Thymus (tissue), 11 donors: ENCODE data around the gene CTDSPL. TPM values are rescaled to one million over a fixed set of nuclear protein-coding genes. Genes with fewer than 3 reads are reported as not detected.

Source experiments
- DNase-seq, 9 donors: peaks; one replicate each; pipeline ENCODE4 v3.0.0-alpha.2; 2013; ENCODE audit warnings: low spot score in 9 of 9, low read depth in 6 of 9, missing footprints in 1 of 9
- H3K27ac ChIP-seq, 2 donors: one replicate each; pipeline ENCODE4 v1.5.1; 2013; ENCODE audit warnings: control low read depth in 1 of 2, low read depth in 1 of 2, low read length in 1 of 2, mild to moderate bottlenecking in 1 of 2, moderate library complexity in 1 of 2
- H3K27me3 ChIP-seq, 2 donors: one replicate each; pipeline ENCODE4 v1.5.1; 2013; ENCODE audit warnings: low read length in 1 of 2; ENCODE audit not compliant: control insufficient read depth in 2 of 2, insufficient read depth in 1 of 2
- H3K36me3 ChIP-seq, 2 donors: one replicate each; pipeline ENCODE4 v1.5.1; 2013; ENCODE audit warnings: low read length in 1 of 2, mild to moderate bottlenecking in 1 of 2, moderate library complexity in 1 of 2; ENCODE audit not compliant: control insufficient read depth in 2 of 2, insufficient read depth in 2 of 2
- H3K4me1 ChIP-seq, 2 donors: one replicate each; pipeline ENCODE4 v1.5.1; 2013; ENCODE audit warnings: low read length in 2 of 2; ENCODE audit not compliant: control insufficient read depth in 2 of 2, insufficient read depth in 2 of 2
- H3K4me3 ChIP-seq, 2 donors: one replicate each; pipeline ENCODE4 v1.5.1; 2013; ENCODE audit warnings: low read length in 2 of 2, control low read depth in 1 of 2, mild to moderate bottlenecking in 1 of 2
- H3K9me3 ChIP-seq, 2 donors: one replicate each; pipeline ENCODE4 v1.5.1; 2013; ENCODE audit warnings: low read length in 1 of 2, mild to moderate bottlenecking in 1 of 2; ENCODE audit not compliant: control insufficient read depth in 2 of 2, insufficient read depth in 1 of 2
- WGBS: extraction: QIAGEN DNeasy Blood & Tissue Kit; methylation state at CpG from one replicate; pipeline ENCODE4 v1.1.7; 2013; 5-methylcytosine and 5-hydroxymethylcytosine counted together
- polyA plus RNA-seq: library from polyadenylated mRNA; stranded (reverse); fragments of 200-250 nt; gene quantifications from one replicate; pipeline ENCODE4 v1.2.3, GENCODE V29; 2013
- total RNA-seq: library from RNA; stranded (reverse); fragments of 120-200 nt; gene quantifications from one replicate; pipeline ENCODE4 v1.2.4, GENCODE V29; 2013
- donor health status: healthy.

The CTDSPL gene
- total and polyA plus RNA-seq, 2 donors, result 4.4 to 6.5 TPM

DNA sequence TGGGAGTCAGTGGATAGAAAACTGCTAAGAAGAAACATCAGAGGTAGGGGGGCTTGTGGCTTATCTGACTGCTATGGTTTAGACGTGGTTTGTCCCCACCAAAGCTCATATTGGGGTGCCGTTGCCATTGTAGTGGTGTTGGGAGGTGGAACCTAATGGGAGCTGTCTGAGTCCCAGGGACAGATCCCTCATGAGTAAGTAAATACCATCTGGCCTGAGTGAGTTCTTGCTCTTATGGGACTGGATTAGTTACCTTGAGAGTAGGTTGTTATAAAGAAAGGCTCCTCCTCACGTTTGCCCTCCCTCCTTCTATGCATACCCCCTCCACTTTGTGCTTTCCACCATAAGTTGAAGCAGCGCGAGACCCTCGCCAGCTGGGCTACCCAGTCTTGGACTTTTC, 75.5 kb downstream of the CTDSPL start:
- no peak overlapping the region for H3K4me3 ChIP-seq
- H3K27me3 ChIP-seq, result no peaks in the 10 kb centered on the region
- H3K4me1 ChIP-seq, result no peaks in the 10 kb centered on the region
- no peak overlapping the region for H3K27ac ChIP-seq
- WGBS, result 93% methylated on average over 6 of the region's 6 CpGs
- H3K36me3 ChIP-seq, result no peaks in the 10 kb centered on the region
- DNase-seq, result no peak
- no peaks in the 10 kb centered on the region for H3K9me3 ChIP-seq

DNA sequence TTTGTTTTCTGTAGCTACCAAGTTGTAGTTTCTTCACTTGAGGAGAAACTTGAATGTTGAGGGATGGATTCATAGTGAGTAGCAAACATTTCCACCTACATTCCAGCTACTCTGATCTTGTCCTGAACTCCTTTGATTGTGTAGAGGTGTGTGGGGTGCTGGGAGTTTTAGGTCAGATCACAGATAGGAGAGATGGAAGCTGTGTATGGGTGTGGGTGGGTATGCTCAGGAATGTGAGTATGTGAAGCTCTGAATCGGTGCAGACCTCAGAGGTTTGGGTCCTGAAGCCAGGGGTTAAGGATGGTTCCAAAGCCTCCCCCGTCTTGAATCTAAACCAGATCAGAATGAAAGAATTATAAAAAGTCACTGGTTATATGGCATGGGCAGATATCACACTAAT, 76.3 kb downstream of the CTDSPL start:
- H3K4me3 ChIP-seq, result no peak overlapping the region
- H3K9me3 ChIP-seq, result no peaks in the 10 kb centered on the region
- H3K36me3 ChIP-seq, result no peaks in the 10 kb centered on the region
- H3K27me3 ChIP-seq, result no peaks in the 10 kb centered on the region
- no peak overlapping the region for H3K27ac ChIP-seq
- 97% methylated on average over 2 of the region's 2 CpGs for WGBS
- no peak for DNase-seq
- no peaks in the 10 kb centered on the region for H3K4me1 ChIP-seq

DNA sequence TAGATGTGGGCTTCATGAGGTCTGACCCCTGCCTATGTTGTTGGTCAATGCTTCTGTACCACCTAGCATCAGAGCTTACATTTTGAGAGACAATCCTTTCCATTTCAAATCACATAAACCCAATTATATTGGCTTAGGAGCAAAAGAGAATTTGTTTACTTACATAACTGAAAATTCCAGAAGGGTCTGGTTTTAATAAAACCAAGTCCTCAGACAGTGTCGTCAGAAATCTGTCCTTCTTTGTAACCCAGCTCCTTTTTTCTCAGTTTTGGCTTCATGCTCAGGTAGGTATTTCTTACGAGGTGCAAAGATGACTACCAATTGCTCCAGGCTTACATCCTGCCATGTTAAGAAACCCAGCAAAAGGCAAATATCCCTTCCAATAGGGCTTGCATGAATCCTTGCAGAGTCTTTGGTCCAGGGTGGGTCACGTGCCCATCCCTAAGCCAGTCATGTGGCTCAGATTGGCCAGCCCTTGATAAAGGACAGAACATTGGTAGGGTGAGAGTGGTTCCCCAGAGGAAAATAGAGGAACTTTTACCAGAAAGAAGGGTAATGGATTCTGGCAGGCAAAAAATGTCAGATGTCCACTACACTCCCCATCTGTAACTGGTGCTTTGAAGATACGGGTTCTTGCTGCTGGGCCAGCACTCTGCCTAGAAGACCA, 78.7 kb downstream of the CTDSPL start:
- Histone ChIP-seq H3K4me1 (no peaks in the 10 kb centered on the region), H3K9me3 (no peaks in the 10 kb centered on the region), H3K27me3 (no peaks in the 10 kb centered on the region), H3K36me3 (no peaks in the 10 kb centered on the region), H3K4me3 (no peak overlapping the region), H3K27ac (no peak overlapping the region)
- 95% methylated on average over 4 of the region's 4 CpGs for whole genome bisulfite sequencing
- DNase-seq, result no peak

DNA sequence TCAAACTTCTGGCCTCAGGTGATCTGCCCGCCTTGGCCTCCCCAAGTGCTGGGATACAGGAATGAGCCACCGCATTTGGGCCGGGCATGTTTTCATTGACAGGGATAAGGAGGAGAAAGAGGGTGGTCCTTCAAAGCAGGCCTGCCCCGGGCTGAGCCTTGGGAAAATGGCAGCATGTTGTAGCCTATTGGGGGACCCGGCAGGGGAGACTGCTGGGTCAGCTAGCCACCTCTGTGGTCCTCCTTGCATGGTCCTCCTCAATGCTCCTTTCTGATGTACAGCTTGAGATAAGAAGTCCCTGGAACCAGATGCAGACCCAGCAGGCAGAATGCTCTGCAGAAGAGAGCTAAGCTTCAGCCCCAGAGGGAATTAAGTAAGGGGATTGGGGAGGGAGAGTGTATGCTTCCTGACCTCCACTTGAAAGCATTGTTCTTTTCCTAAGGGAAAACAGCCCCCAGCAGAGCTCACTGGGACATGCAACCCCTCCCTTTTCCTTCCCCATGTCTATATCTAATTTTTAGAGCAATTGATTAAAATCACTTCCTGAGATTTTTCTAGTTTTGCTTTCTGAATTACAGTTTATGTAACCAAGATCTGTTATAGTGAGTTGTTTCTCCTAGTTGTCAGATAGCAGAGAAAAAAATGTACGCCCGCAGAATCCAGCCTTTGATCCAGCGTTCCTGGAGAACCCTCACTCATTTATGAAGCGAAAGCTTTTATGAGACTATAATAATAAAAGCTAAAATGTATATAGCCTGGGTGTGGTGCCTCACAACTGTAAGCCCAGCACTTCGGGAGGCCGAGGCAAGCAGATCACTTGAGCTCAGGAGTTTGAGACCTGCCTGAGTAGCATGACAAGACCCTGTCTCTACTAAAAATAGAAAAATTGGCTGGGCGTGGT, 80.2 kb downstream of the CTDSPL start:
- H3K9me3 ChIP-seq, result no peaks in the 10 kb centered on the region
- peaks cover 0 to 4% of the 10 kb centered on the region in 2 donors for H3K4me1 ChIP-seq
- no peaks in the 10 kb centered on the region for H3K36me3 ChIP-seq
- DNase-seq, result no peak
- no peaks in the 10 kb centered on the region for H3K27me3 ChIP-seq
- no peak overlapping the region for H3K27ac ChIP-seq
- 94% methylated on average over 12 of the region's 12 CpGs for WGBS
- no peak overlapping the region for H3K4me3 ChIP-seq

DNA sequence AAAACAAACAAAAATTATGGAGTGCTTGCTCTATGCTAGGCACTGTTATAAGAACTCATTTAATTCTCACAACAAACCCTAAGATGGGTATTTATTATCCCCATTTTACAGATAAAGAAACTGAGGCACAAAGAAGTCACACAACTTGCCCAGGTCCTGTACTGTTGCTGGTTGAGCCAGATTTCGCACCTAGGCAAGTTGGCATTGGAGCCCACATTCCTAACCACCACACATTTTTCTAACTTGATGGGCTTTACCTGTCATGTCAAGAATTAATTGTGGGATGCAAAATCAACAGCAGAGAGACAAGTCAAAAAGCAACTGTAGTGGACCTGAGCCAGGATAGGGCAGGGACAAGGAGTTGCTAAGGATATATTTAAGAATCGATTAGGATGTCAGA, 81.0 kb downstream of the CTDSPL start:
- Histone ChIP-seq H3K27me3 (no peaks in the 10 kb centered on the region), H3K4me1 (peaks cover 0 to 4% of the 10 kb centered on the region in 2 donors), H3K4me3 (no peak overlapping the region), H3K27ac (no peak overlapping the region), H3K9me3 (no peaks in the 10 kb centered on the region), H3K36me3 (no peaks in the 10 kb centered on the region)
- DNase-seq, result no peak
- WGBS, result 99% methylated on average over 2 of the region's 2 CpGs

DNA sequence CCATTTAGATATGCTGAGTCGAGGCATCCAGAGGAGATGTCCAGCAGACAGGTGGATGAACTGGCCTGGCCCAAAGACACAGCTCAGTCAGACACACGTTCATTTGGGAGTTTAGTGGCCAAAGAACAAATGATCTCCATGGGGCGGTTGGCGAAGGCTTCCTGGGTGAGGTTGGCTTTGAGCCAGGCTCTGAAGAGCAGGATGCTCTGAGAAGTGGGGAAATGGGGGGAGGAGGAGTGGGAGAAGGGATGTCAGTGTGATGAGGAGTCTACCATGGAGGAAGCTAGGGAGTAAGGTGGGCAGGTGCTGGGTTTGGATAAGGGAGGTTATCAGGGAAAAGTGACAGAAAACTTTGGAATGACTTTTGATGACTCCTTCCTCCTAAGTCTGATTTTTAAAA, 81.4 kb downstream of the CTDSPL start:
- DNase-seq, result no peak
- H3K4me3 ChIP-seq, result no peak overlapping the region
- H3K36me3 ChIP-seq, result no peaks in the 10 kb centered on the region
- H3K27me3 ChIP-seq, result no peaks in the 10 kb centered on the region
- H3K9me3 ChIP-seq, result no peaks in the 10 kb centered on the region
- WGBS, result 94% methylated on average over 4 of the region's 4 CpGs
- peaks cover 0 to 4% of the 10 kb centered on the region in 2 donors for H3K4me1 ChIP-seq
- no peak overlapping the region for H3K27ac ChIP-seq

DNA sequence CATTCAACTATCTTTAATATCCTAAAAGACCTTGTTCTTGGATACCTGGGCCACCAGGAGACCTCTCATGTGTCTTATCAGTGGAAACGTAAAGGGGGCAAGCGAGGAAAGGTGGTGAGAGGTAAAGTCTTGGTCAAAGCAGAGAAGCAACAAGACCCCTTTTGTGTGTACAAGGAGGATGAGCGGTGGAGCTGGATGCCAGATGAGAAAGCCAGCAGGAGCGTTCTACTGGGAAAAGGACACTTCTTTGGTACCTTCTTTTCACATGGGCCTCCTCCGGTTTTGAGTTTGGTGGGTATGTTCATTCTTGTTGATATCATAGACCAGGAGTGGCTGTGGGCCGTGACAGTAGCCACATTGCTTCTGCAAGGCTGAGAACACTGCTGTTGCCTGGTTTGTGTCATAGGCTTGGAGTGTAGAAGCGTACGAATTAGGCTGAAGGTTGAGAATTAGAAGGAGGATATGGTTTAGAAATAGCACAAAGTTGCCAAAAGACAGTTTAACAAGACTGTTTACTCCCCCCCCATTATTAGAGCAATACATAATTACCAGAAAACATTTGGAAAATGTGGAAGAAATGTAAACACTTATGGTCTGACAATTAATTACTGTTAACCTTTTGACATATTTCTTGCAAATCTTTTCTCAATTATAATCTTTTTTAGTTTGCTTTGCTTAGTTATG, 82.1 kb downstream of the CTDSPL start:
- Histone ChIP-seq H3K4me1 (peaks cover 0 to 4% of the 10 kb centered on the region in 2 donors), H3K9me3 (no peaks in the 10 kb centered on the region), H3K4me3 (no peak overlapping the region), H3K36me3 (no peaks in the 10 kb centered on the region), H3K27me3 (no peaks in the 10 kb centered on the region), H3K27ac (no peak overlapping the region)
- DNase-seq, result no peak
- WGBS, result 98% methylated on average over 8 of the region's 8 CpGs

DNA sequence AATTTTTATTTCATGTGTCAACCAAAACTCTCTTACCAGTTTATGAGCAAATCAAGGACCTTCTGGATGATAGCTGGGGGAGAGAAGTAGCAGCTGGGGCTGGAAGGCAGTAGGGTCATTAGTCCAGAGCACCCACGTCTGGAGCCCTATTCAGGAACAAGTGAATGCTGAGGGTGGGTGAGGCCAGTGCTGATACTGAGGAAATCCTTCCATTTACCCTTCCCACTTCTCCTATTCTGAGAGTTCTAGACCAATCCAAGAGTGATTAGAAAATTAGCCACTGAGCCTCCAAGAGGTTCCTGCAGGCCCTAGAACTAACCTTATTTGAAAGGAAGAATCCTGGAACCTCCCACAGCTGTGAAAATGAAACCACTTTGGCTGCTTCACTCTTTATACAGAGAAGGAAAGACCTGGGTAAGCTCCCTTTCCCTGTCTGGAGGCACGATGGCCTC, 82.7 kb downstream of the CTDSPL start:
- no peaks in the 10 kb centered on the region for H3K36me3 ChIP-seq
- H3K9me3 ChIP-seq, result no peaks in the 10 kb centered on the region
- H3K27ac ChIP-seq, result no peak overlapping the region
- no peak overlapping the region for H3K4me3 ChIP-seq
- peaks cover 0 to 4% of the 10 kb centered on the region in 2 donors for H3K4me1 ChIP-seq
- 43% methylated on average over 2 of the region's 2 CpGs for WGBS
- no peaks in the 10 kb centered on the region for H3K27me3 ChIP-seq
- DNase-seq, result no peak
